Aorta (tissue), 5 donors: ENCODE measurements around the gene TCP11L1. TPM values are rescaled to one million over a fixed set of nuclear protein-coding genes. Genes with fewer than 3 reads are reported as not detected.

Experiments
- ATAC-seq: fragments of 200-7000 bp; cut with Tn5 transposase; one replicate; pipeline ENCODE4 v1.9.1; 2022; ENCODE audit warnings: moderate library complexity; ENCODE audit not compliant: low FRiP score
- DNase-seq, 2 donors: peaks; one replicate each; pipeline ENCODE4 v3.0.0-alpha.2; 2020
- H3K27ac ChIP-seq, 2 donors: one replicate each; pipeline ENCODE4 v1.5.1; 2013; ENCODE audit warnings: low read length in 2 of 2, mild to moderate bottlenecking in 2 of 2, moderate library complexity in 2 of 2, control low read depth in 1 of 2, inconsistent platforms in 1 of 2, low read depth in 1 of 2
- H3K27me3 ChIP-seq, 2 donors: one replicate each; pipeline ENCODE4 v1.6.1; 2013; ENCODE audit warnings: control low read depth in 1 of 2, low read length in 1 of 2, mild to moderate bottlenecking in 1 of 2, moderate library complexity in 1 of 2; ENCODE audit not compliant: insufficient read depth in 2 of 2, control insufficient read depth in 1 of 2
- H3K36me3 ChIP-seq, 2 donors: one replicate each; pipeline ENCODE4 v1.6.1; 2013; ENCODE audit warnings: control low read depth in 1 of 2, low read length in 1 of 2, mild to moderate bottlenecking in 1 of 2; ENCODE audit not compliant: insufficient read depth in 2 of 2, control insufficient read depth in 1 of 2
- H3K4me1 ChIP-seq, 2 donors: one replicate each; pipeline ENCODE4 v1.6.1; 2013; ENCODE audit warnings: low read length in 2 of 2, control low read depth in 1 of 2, mild to moderate bottlenecking in 1 of 2, moderate library complexity in 1 of 2; ENCODE audit not compliant: insufficient read depth in 2 of 2, control insufficient read depth in 1 of 2
- H3K4me3 ChIP-seq, 2 donors: one replicate each; pipeline ENCODE4 v1.5.1; 2013; ENCODE audit warnings: low read length in 2 of 2, control low read depth in 1 of 2, mild to moderate bottlenecking in 1 of 2
- H3K9me3 ChIP-seq: one replicate; pipeline ENCODE4 v1.6.1; 2013; ENCODE audit warnings: mild to moderate bottlenecking, low read length; ENCODE audit not compliant: control insufficient read depth
- WGBS, 2 donors: extraction: QIAGEN DNeasy Blood & Tissue Kit; methylation state at CpG; one replicate each; pipeline ENCODE4 v1.1.7; 2013; 5-methylcytosine and 5-hydroxymethylcytosine counted together
- intact Hi-C, 2 donors: fragments of 100-400 bp; cut with DNase I; formaldehyde crosslinking; loops; one replicate each; pipeline versions ENCODE4 v1.14.2 to v1.15.0; 2022
- polyA plus RNA-seq, 2 donors: library from polyadenylated mRNA; stranded (reverse); fragments of 200-250 nt; gene quantifications; one replicate each; pipeline ENCODE4 v1.2.3, GENCODE V29; 2013
- total RNA-seq, 2 donors: library from RNA; stranded (reverse); fragmentation: NEBNext Ultra II Directional; extraction: Animal tissue kit (Norgen Biotek cat#: 25700); gene quantifications; one replicate each; pipeline ENCODE4 v1.2.1, GENCODE V29; 2021
- donor health status: healthy with polysubstance abuse.
- donor health status: Bipolar disorder and iron deficiency.
- donor health status: DM: no; HTN: no; CAD: no.
- donor health status: DM: no; HTN: no; CAD: no.
- donor health status: DM: yes; HTN: yes; CAD: no.

TCP11L1 gene
- total and polyA plus RNA-seq, 4 donors: 10.8 to 39.4 (median 23.7) TPM

DNA sequence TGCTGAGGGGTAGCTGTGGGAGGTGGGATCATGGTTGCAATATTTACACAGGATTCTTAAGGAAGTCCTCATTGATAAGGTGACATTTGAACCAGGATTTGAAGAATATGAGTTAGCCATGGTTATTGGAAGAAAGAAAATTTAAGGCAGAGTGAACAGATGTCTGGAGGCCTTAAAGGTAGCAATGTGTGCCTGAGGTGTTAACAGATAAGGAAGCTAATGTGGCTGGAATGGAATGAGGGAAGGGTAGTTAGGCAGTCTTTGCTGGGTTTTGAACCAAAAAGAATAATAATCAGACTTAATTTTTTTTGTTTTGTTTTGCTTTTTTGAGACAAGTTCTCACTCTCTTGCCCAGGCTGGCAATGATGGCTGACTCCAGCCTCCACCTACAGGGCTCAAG, 33.4 kb upstream of the TCP11L1 start:
- ATAC-seq: no peak
- intact Hi-C loops: no loop called here

GRCh38 chr11:33013755-33014154, 25.6 kb upstream of the TCP11L1 start:
- WGBS, 2 donors: 39 to 54% methylated on average over 1 of the region's 1 CpG
- no peak for DNase-seq
- ATAC-seq: no peak

More for the DNA sequence above, 33.4 kb upstream of the TCP11L1 start:
- no peak overlapping the region for H3K27ac ChIP-seq
- no peak for DNase-seq
- no peaks in the 10 kb centered on the region for H3K9me3 ChIP-seq
- H3K27me3 ChIP-seq: no peaks in the 10 kb centered on the region
- H3K4me1 ChIP-seq: no peaks in the 10 kb centered on the region
- H3K4me3 ChIP-seq: no peak overlapping the region
- H3K36me3 ChIP-seq: no peaks in the 10 kb centered on the region

DNA sequence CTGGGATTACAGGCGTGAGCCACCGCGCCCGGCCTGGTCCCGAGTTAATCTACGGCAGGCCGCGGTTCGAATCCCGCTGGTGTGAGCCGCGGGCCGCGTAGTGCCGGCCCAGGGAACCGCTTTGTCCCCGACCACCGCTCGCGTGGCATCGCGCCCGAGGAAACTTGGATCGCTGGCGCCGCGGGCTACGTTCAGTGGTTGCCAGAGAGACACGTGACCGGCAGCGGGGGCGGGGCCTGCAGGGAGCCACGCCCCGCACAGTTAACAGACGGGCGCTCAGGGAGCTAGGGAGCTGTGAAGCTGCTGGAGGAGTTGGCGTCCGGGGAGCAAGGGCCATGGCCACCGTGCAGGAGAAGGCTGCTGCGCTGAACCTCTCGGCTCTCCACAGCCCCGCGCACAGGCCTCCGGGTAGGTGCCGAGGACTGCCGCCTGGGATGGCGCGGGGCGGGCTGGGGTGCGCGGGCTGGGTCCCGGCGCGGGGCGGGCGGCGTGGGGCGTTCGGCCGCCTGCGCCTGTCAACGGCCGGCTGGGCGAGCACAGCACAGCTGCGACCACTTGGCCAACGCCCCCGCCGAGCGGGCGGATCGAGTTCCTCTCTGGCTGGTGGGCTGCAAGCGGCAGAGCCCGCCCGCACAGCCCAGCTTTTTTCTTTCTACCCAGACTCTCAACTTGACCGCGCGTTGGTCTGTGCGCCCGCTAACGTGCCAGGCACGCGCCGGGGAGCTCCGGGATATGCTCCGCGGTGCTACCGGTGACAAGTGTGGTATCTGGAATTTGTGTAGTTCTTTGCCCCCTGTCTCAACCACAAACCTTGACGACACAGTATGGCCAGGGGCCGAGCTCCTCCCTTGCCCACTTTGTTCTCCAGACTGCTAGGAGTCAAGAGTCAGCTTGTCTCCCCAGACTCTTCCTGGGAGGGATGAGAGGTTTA, 23.5 kb upstream of the TCP11L1 start, which contains the start of gene DEPDC7:
TSS of gene DEPDC7 (plus strand) at position 258 of the 931 bp plus-strand sequence. CDS start at position 336, 78 bp downstream.
- ATAC-seq: peak; percentile 96
- WGBS, 2 donors: 2 to 3% methylated on average over 70 to 89 of the region's 89 CpGs
- no peaks in the 10 kb centered on the region for H3K27me3 ChIP-seq
- intact Hi-C loops: loop anchor here in 1 of 2 donors (2.0 kb wide), 1 partner anchor 23 kb away; the partner anchor contains the start of gene TCP11L1
- DNase-seq: peak; percentile 91 to 94
- no peaks in the 10 kb centered on the region for H3K4me1 ChIP-seq
- H3K36me3 ChIP-seq: no peaks in the 10 kb centered on the region
- H3K27ac ChIP-seq: no peak within 1 kb of the TSS
- H3K4me3 ChIP-seq: peak within 1 kb of the TSS; percentile 44 to 67
- no peaks in the 10 kb centered on the region for H3K9me3 ChIP-seq

More at GRCh38 chr11:33013755-33014154, 25.6 kb upstream of the TCP11L1 start:
- no peaks in the 10 kb centered on the region for H3K36me3 ChIP-seq
- intact Hi-C loops: loop anchor here in 1 of 2 donors (2.0 kb wide), 1 partner anchor 25 kb away; the partner anchor contains the start of gene TCP11L1
- no peaks in the 10 kb centered on the region for H3K4me1 ChIP-seq
- H3K27ac ChIP-seq: no peak overlapping the region
- no peaks in the 10 kb centered on the region for H3K9me3 ChIP-seq
- H3K27me3 ChIP-seq: no peaks in the 10 kb centered on the region
- H3K4me3 ChIP-seq: no peak overlapping the region

- ATAC-seq (no peak), DNase-seq (no peak)
- H3K27ac ChIP-seq: no peak overlapping the region
- whole genome bisulfite sequencing, 2 donors: 53 to 55% methylated on average over 4 of the region's 4 CpGs
- H3K27me3 ChIP-seq: no peaks in the 10 kb centered on the region
- no peaks in the 10 kb centered on the region for H3K4me1 ChIP-seq
- H3K36me3 ChIP-seq: no peaks in the 10 kb centered on the region
- intact Hi-C loops: no loop called here
- H3K9me3 ChIP-seq: no peaks in the 10 kb centered on the region
- H3K4me3 ChIP-seq: peak overlapping the region; percentile 44 to 67
These were observed 22.7 kb upstream of the TCP11L1 start for GRCh38 chr11:33016654-33017053.

GRCh38 chr11:33017478-33017877, 21.9 kb upstream of the TCP11L1 start:
- no peak for ATAC-seq
- Histone ChIP-seq H3K36me3 (no peaks in the 10 kb centered on the region), H3K27me3 (no peaks in the 10 kb centered on the region), H3K9me3 (no peaks in the 10 kb centered on the region), H3K27ac (no peak overlapping the region), H3K4me1 (no peaks in the 10 kb centered on the region), H3K4me3 (no peak overlapping the region)
- WGBS, 2 donors: 87 to 88% methylated on average over 9 of the region's 9 CpGs
- DNase-seq: no peak
- intact Hi-C loops: no loop called here

GRCh38 chr11:33017965-33018364, 21.4 kb upstream of the TCP11L1 start:
- intact Hi-C loops: no loop called here
- Histone ChIP-seq H3K36me3 (no peaks in the 10 kb centered on the region), H3K4me1 (no peaks in the 10 kb centered on the region), H3K9me3 (no peaks in the 10 kb centered on the region), H3K4me3 (no peak overlapping the region), H3K27ac (no peak overlapping the region), H3K27me3 (no peaks in the 10 kb centered on the region)
- DNase-seq (no peak), ATAC-seq (no peak)
- 94 to 98% methylated on average over 3 of the region's 3 CpGs for WGBS, 2 donors

DNA sequence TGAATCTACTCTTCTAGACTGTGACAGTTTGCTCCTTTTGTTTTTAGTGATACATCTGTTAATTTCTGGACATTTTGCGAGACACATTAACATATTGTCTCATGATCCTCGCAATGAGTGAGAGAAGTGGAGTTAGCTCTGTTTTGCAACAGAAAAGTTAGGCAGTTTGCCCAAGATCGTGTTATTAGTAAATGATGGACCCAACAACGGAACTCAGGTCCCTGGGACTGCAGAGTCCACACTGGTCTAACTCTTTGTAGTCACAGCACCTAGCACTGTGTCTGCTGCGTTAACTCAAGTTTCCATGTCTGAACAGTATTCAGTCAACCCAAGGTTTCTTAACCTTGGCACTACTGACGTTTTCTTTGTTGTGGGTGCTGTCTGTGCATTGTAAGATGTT, 20.5 kb upstream of the TCP11L1 start:
- no peak for DNase-seq
- Histone ChIP-seq H3K27me3 (no peaks in the 10 kb centered on the region), H3K9me3 (no peaks in the 10 kb centered on the region), H3K27ac (no peak overlapping the region), H3K4me1 (no peaks in the 10 kb centered on the region), H3K36me3 (no peaks in the 10 kb centered on the region), H3K4me3 (no peak overlapping the region)
- intact Hi-C loops: no loop called here
- WGBS, 2 donors: 92 to 94% methylated on average over 6 of the region's 6 CpGs
- no peak for ATAC-seq

DNA sequence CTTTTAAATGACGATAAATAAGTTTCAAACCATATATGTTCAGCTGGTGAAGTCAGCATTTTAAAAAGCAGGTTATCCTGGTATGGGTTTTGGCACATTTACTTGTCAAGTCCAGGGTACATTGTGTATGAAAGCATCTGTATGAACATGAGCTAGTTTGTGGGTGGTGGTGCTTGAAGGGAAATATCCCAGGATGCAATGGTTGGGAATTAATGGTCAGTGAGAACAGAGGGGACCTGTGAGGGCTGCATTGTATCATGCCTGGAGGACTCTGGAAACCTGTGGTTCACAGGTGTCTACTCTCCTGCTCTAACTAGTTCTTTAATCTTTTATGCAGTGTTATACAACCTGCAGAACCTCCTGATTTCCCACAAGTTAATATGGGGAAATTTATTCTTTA, 17.9 kb upstream of the TCP11L1 start:
- WGBS, 2 donors: 96 to 97% methylated on average over 1 of the region's 1 CpG
- intact Hi-C loops: no loop called here
- ATAC-seq: no peak
- no peaks in the 10 kb centered on the region for H3K27me3 ChIP-seq
- H3K4me1 ChIP-seq: no peaks in the 10 kb centered on the region
- H3K4me3 ChIP-seq: no peak overlapping the region
- no peaks in the 10 kb centered on the region for H3K36me3 ChIP-seq
- no peak overlapping the region for H3K27ac ChIP-seq
- H3K9me3 ChIP-seq: no peaks in the 10 kb centered on the region
- no peak for DNase-seq

- Histone ChIP-seq H3K27ac (no peak overlapping the region), H3K36me3 (no peaks in the 10 kb centered on the region), H3K4me1 (no peaks in the 10 kb centered on the region), H3K9me3 (no peaks in the 10 kb centered on the region), H3K27me3 (no peaks in the 10 kb centered on the region), H3K4me3 (no peak overlapping the region)
- no peak for ATAC-seq
- no peak for DNase-seq
- 94 to 97% methylated on average over 1 of the region's 1 CpG for WGBS, 2 donors
- intact Hi-C loops: no loop called here
These were observed 17.4 kb upstream of the TCP11L1 start for GRCh38 chr11:33021937-33022336.
